Prostate gland (tissue), 2 donors: ENCODE data around the gene SLC16A11.

ENCODE experiments used
- POLR2A ChIP-seq: fragments of 450-650 bp; IDR thresholded peaks from one replicate; pipeline ENCODE4 v1.6.1; 2016; ENCODE audit warnings: antibody characterized with exemption, mild to moderate bottlenecking
- TF ChIP-seq, protein P1 (sequence below), 4 experiments: fragments of 200-600 bp in 2 of 4; fragments of 450-650 bp in 2 of 4; sonication (generic) in 2 of 4; IDR thresholded peaks; 1 replicate in 3 of 4; 2 replicates in 1 of 4; pipeline ENCODE4 v1.5.1; 2016 to 2019; ENCODE audit warnings: antibody characterized with exemption in 4 of 4, mild to moderate bottlenecking in 2 of 4, moderate library complexity in 2 of 4

DNA sequence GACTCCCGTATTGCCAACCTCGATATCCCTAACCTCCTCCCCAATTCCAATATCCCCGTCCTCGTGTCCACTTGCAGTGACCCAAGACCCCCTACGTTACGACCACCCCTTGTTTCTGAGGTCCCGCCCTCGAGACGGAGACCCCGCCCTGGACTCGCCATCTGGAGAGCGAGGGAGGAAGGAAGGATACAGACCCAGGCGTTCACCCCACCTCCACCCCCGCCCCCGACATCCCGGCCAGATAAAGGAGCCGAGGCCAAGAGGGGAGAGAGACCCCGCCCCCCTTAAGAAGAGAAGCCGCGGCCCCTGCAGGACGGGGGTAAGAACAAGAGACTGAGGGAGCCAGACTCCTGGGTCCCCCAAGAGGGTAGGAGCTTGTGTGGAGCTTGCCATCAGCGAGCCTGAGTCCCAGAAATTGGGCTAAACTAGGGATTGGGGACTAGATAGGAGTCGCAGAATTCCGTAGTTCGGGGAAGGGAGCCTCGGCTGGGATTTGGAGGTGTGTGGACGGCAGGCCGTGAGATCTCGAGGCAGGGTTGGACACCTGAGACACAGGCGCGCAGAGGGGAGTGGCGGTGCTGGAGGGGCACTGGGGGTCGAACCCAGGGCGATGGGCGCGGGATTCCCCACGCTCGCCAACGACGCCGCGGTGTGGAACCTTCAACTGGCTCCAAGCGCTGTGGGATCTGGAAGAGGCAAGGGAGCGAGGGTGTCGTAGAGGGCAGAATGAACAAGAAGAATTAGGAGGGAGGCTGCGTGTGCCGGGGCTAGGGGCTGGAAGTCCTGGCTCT lies 20.9 kb downstream of the SLC16A11 start, which contains the start of gene BCL6B:
- TF ChIP-seq, protein P1, sequence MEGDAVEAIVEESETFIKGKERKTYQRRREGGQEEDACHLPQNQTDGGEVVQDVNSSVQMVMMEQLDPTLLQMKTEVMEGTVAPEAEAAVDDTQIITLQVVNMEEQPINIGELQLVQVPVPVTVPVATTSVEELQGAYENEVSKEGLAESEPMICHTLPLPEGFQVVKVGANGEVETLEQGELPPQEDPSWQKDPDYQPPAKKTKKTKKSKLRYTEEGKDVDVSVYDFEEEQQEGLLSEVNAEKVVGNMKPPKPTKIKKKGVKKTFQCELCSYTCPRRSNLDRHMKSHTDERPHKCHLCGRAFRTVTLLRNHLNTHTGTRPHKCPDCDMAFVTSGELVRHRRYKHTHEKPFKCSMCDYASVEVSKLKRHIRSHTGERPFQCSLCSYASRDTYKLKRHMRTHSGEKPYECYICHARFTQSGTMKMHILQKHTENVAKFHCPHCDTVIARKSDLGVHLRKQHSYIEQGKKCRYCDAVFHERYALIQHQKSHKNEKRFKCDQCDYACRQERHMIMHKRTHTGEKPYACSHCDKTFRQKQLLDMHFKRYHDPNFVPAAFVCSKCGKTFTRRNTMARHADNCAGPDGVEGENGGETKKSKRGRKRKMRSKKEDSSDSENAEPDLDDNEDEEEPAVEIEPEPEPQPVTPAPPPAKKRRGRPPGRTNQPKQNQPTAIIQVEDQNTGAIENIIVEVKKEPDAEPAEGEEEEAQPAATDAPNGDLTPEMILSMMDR (IDR thresholded peaks at IDR 0.05), result no peak
- no peak for TF ChIP-seq POLR2A
